MCF 10A (cell line): ENCODE data around the gene CNOT10. TPM values are rescaled to one million over a fixed set of nuclear protein-coding genes. Genes with fewer than 3 reads are reported as not detected.

Source experiments
- BruUV-seq: library from RNA; stranded (reverse); fragments of 400-500 nt; replicated peaks from 2 replicates; lab custom pipeline; 2021; lab: Mats Ljungman, UMichigan
- CTCF ChIA-PET: fragments of 300-600 bp; sonication (Branson Sonifier 250); formaldehyde crosslinking; extraction: SDS; loops from one replicate; lab custom pipeline; 2021; ENCODE audit warnings: antibody characterized with exemption, inconsistent platforms; lab: Yijun Ruan, JAX
- POLR2A ChIA-PET: fragments of 300-600, 350-650 bp; sonication (Branson Sonifier 250); formaldehyde crosslinking; extraction: SDS; loops from one replicate; lab custom pipeline; 2020; ENCODE audit warnings: antibody characterized with exemption, inconsistent platforms; lab: Yijun Ruan, JAX
- DNase-seq: peaks from one replicate; pipeline ENCODE4 v3.0.0-alpha.2; 2018; ENCODE audit not compliant: unreplicated experiment
- H3K27ac Mint-ChIP-seq: one replicate; pipeline ENCODE4 v1.8.0; 2022; ENCODE audit warnings: mild to moderate bottlenecking, low read depth, mixed read lengths; ENCODE audit not compliant: unreplicated experiment
- H3K27me3 Mint-ChIP-seq: one replicate; pipeline ENCODE4 v1.8.0; 2022; ENCODE audit warnings: mixed read lengths; ENCODE audit not compliant: insufficient read depth, unreplicated experiment
- H3K36me3 Mint-ChIP-seq: one replicate; pipeline ENCODE4 v1.8.0; 2022; ENCODE audit warnings: mild to moderate bottlenecking, moderate library complexity, mixed read lengths; ENCODE audit not compliant: insufficient read depth, unreplicated experiment
- H3K4me1 Mint-ChIP-seq: one replicate; pipeline ENCODE4 v1.8.0; 2022; ENCODE audit warnings: mixed read lengths; ENCODE audit not compliant: insufficient read depth, unreplicated experiment
- H3K4me3 Mint-ChIP-seq: one replicate; pipeline ENCODE4 v1.8.0; 2022; ENCODE audit warnings: mild to moderate bottlenecking, moderate library complexity, mixed read lengths; ENCODE audit not compliant: unreplicated experiment
- H3K9me3 Mint-ChIP-seq: one replicate; pipeline ENCODE4 v1.8.0; 2022; ENCODE audit warnings: mixed read lengths; ENCODE audit not compliant: unreplicated experiment
- intact Hi-C: fragments of 100-400 bp; cut with micrococcal nuclease; formaldehyde crosslinking; loops from 2 replicates; pipeline ENCODE4 v1.14.1; 2022
- total RNA-seq: library from RNA; stranded (reverse); gene quantifications from 2 replicates; pipeline ENCODE4 v1.2.3, GENCODE V29; 2022
- TF ChIP-seq, protein P1 (sequence below): fragments of 200-600 bp; IDR thresholded peaks from one replicate; pipeline ENCODE4 v1.8.0; 2022; ENCODE audit warnings: antibody characterized with exemption, mild to moderate bottlenecking; ENCODE audit not compliant: unreplicated experiment

The CNOT10 gene
- total RNA-seq, 1 experiment from 2014 or later: 53.1 TPM

DNA sequence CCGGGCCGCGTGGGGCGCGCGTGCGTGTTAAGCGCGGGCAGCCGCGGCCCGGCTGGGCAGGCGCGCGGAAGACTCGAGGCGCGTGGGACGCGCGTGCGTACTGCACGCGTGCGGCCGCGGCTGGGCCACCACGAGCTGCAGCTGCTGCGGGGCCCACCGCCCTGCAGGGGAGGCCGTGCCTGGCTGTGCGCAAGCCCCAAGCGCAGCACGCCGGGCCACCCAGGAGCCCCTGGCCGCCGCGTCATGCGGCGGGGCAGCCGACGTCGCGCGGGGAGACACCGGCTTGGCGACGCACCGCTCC, 132.2 kb downstream of the CNOT10 start:
- BruUV-seq: no TSS peak
- no peak overlapping the region for H3K27ac Mint-ChIP-seq
- no peaks in the 10 kb centered on the region for H3K4me1 Mint-ChIP-seq
- H3K36me3 Mint-ChIP-seq: no peaks in the 10 kb centered on the region
- peaks cover 11% of the 10 kb centered on the region for H3K27me3 Mint-ChIP-seq
- ChIA-PET CTCF (no interaction called here), POLR2A (no interaction called here)
- intact Hi-C loops: no loop called here
- TF ChIP-seq, protein P1, sequence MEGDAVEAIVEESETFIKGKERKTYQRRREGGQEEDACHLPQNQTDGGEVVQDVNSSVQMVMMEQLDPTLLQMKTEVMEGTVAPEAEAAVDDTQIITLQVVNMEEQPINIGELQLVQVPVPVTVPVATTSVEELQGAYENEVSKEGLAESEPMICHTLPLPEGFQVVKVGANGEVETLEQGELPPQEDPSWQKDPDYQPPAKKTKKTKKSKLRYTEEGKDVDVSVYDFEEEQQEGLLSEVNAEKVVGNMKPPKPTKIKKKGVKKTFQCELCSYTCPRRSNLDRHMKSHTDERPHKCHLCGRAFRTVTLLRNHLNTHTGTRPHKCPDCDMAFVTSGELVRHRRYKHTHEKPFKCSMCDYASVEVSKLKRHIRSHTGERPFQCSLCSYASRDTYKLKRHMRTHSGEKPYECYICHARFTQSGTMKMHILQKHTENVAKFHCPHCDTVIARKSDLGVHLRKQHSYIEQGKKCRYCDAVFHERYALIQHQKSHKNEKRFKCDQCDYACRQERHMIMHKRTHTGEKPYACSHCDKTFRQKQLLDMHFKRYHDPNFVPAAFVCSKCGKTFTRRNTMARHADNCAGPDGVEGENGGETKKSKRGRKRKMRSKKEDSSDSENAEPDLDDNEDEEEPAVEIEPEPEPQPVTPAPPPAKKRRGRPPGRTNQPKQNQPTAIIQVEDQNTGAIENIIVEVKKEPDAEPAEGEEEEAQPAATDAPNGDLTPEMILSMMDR: no peak
- H3K9me3 Mint-ChIP-seq: no peaks in the 10 kb centered on the region
- no peak for DNase-seq
- no peak overlapping the region for H3K4me3 Mint-ChIP-seq

DNA sequence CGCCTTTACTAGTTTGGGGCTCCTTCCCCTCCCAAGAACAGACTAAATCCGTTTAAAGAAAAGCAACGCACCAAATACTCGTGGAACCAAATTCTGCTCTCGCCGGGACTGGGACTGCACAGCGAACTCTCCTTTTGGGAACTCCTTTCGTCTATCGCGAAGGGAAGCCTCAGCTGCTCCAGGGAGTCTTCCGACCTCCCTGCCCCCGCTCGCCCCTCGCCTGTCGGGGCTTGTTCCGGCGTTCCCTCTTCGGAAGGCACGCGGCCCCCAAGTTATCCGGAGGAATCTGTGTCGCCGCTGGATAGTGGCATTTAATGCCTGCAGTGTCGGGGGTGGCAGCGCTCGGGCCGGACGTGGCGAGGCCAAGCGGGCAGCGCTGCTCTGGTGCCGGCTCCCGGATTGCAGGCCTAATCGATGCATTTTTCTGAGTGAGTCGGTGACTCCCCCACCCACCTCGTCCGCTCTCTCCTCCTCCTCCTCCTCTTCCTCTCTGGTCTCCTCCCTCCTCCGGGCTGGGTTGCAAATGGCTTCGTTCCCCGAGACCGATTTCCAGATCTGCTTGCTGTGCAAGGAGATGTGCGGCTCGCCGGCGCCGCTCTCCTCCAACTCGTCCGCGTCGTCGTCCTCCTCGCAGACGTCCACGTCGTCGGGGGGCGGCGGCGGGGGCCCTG, 132.7 kb downstream of the CNOT10 start, which contains the start of gene TRIM71:
Gene TRIM71, plus strand, starts transcription at position 440 of the 671 bp plus-strand sequence. Its CDS starts 84 bp downstream, at position 524.
- Mint-ChIP-seq H3K4me1 (no peaks in the 10 kb centered on the region), H3K27me3 (peaks cover 11% of the 10 kb centered on the region), H3K9me3 (no peaks in the 10 kb centered on the region), H3K4me3 (no peak within 1 kb of the TSS), H3K36me3 (no peaks in the 10 kb centered on the region), H3K27ac (no peak within 1 kb of the TSS)
- ChIA-PET POLR2A (no interaction called here), CTCF (no interaction called here)
- intact Hi-C loops: no loop called here
- BruUV-seq: no TSS peak
- TF ChIP-seq, protein P1: no peak
- DNase-seq: no peak

DNA sequence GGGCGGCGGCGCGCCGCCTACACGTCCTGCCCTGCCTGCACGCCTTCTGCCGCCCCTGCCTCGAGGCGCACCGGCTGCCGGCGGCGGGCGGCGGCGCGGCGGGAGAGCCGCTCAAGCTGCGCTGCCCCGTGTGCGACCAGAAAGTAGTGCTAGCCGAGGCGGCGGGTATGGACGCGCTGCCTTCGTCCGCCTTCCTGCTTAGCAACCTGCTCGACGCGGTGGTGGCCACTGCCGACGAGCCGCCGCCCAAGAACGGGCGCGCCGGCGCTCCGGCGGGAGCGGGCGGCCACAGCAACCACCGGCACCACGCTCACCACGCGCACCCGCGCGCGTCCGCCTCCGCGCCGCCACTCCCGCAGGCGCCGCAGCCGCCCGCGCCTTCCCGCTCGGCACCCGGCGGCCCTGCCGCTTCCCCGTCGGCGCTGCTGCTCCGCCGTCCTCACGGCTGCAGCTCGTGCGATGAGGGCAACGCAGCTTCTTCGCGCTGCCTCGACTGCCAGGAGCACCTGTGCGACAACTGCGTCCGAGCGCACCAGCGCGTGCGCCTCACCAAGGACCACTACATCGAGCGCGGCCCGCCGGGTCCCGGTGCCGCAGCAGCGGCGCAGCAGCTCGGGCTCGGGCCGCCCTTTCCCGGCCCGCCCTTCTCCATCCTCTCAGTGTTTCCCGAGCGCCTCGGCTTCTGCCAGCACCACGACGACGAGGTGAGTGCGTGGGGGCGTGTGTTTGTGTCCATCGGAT, 133.4 kb downstream of the CNOT10 start:
- CTCF ChIA-PET: no interaction called here
- TF ChIP-seq, protein P1: no peak
- Mint-ChIP-seq H3K9me3 (no peaks in the 10 kb centered on the region), H3K27me3 (peaks cover 11% of the 10 kb centered on the region), H3K27ac (no peak overlapping the region), H3K4me3 (no peak overlapping the region), H3K36me3 (no peaks in the 10 kb centered on the region), H3K4me1 (no peaks in the 10 kb centered on the region)
- POLR2A ChIA-PET: no interaction called here
- DNase-seq: no peak
- BruUV-seq: no TSS peak
- intact Hi-C loops: no loop called here

DNA sequence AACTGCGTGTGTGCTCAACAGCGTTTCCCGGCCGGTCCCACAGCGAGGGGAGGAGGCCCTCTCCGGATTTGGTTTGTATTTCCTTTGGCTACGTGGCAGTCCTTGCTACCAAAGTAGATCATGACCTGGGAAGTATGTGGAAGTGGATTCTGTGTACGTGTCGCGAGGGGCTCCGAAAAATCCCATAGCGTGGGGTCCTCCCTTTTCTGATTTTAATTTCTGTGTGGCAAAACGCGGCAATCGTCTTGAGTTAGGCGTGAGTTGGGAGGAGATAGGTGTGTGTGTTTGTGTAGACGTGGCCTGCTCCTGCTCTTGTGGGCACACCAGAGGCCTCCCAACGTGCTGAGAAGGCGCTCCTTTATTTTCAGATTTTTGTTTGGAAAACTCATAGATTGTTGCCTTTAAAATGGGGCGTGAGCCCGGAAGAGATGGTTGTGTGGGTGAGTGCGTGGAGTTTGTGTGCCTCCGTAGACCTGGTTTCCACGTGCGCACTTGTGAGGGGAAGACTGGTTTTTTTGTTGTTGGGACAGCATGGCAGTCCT, 134.1 kb downstream of the CNOT10 start:
- H3K4me3 Mint-ChIP-seq: no peak overlapping the region
- TF ChIP-seq, protein P1: no peak
- no peaks in the 10 kb centered on the region for H3K9me3 Mint-ChIP-seq
- intact Hi-C loops: no loop called here
- no peak overlapping the region for H3K27ac Mint-ChIP-seq
- peaks cover 11% of the 10 kb centered on the region for H3K27me3 Mint-ChIP-seq
- CTCF ChIA-PET: no interaction called here
- POLR2A ChIA-PET: no interaction called here
- no TSS peak for BruUV-seq
- H3K4me1 Mint-ChIP-seq: no peaks in the 10 kb centered on the region
- no peaks in the 10 kb centered on the region for H3K36me3 Mint-ChIP-seq
- no peak for DNase-seq
